Measurements from ENCODE around the gene ADRA1B.
A peak's percentile ranks its signal among the peaks of the same experiment; 100 is the strongest.

The ADRA1B gene

DNA sequence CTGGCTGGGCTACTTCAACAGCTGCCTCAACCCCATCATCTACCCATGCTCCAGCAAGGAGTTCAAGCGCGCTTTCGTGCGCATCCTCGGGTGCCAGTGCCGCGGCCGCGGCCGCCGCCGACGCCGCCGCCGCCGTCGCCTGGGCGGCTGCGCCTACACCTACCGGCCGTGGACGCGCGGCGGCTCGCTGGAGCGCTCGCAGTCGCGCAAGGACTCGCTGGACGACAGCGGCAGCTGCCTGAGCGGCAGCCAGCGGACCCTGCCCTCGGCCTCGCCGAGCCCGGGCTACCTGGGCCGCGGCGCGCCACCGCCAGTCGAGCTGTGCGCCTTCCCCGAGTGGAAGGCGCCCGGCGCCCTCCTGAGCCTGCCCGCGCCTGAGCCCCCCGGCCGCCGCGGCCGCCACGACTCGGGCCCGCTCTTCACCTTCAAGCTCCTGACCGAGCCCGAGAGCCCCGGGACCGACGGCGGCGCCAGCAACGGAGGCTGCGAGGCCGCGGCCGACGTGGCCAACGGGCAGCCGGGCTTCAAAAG, 55.7 kb downstream of the ADRA1B start:
- CTCF ChIA-PET = no interaction called here
- no peak for TF ChIP-seq FOXK2 (IDR thresholded peaks at IDR 0.05)
- peak; percentile 36 for DNase-seq (ENCODE audit: extremely low spot score)
- POLR2A ChIA-PET = no interaction called here

DNA sequence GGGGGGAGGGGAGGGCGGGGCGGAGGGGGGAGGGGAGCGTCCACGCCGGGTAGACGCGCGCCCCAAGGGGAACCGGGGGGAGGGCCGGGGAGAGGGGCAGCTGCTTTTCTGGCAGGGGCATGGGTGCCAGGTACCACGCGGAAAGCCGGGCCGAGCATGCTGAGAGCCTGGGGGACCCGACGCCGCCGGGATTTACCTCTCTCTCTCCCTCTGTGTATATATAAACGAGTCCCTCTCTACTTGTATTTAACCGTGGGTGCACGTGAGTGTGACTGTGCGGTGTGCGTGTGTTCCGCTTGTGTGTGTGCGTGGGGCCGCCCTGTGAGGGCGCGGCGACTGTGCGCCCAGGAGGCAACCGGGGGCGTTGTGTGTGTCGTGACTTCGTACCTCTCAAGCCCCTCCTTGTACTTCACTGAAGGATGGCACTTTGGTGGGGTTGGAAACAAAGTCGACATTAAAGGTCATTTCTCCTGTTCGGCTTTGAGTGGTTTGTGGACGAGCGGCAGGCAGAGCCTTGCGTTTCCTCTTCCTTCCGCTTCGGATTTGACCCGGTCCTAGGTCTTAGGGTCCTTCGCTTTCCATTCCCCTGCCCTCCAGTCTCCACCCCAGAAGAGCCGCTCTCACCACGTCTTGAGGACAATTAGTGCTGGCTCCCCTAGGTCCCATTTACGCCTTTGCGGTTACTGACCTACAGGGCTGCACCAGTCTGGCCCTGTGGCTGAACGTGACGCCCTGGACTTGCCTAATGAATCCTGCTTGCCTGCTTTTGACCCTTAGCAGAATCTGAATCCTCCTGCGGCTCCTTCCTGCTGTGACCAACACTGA, 56.5 kb downstream of the ADRA1B start:
- no peak for DNase-seq (ENCODE audit: extremely low spot score)
- ChIA-PET POLR2A (no interaction called here), CTCF (no interaction called here)
- TF ChIP-seq BHLHE40 (IDR thresholded peaks at IDR 0.05; ENCODE audit: borderline replicate concordance) = no peak
- TF ChIP-seq FOXK2 (IDR thresholded peaks at IDR 0.05) = no peak
- TF ChIP-seq NFRKB (IDR thresholded peaks at IDR 0.05) = no peak
- TF ChIP-seq SP1 (IDR thresholded peaks at IDR 0.05) = no peak
- TF ChIP-seq TARDBP (IDR thresholded peaks at IDR 0.05) = no peak
- TF ChIP-seq L3MBTL2 (conservative IDR thresholded peaks at IDR 0.05) = no peak

DNA sequence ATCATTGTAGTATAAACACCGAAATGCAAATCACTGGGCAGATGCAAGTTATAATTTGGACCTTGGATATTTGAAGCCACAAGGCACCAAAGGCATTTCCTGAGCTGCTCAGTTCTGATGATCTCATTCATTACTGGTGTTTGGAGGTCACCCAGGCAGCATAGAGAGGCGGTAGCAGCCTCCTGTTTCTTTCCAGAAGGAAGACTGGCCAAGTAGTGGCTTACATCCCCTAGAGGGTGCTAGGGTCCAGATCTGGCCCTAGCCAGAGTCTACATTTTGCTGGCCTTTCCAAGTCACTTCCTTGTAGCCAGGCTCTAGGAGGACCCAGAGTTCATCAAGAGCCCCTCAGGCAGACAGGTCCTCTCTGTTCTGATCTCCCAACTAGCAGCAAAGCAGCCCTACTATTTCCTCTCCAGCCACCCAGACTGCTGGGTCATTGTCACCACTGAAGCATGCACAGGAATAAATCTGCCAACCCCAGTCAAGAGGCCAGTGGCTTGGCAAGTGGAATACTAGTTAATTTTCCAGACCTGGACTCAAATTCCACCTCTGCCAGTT, 59.3 kb downstream of the ADRA1B start:
- ChIA-PET CTCF (interaction anchor here (0.6 to 2.1 kb wide), 3 partner anchors 12 to 564 kb away, joined by 3 to 6 read pairs (median 3); no protein-coding TSS in a partner anchor), POLR2A (no interaction called here)
- DNase-seq (ENCODE audit: extremely low spot score) = peak; percentile 25
- TF ChIP-seq NFRKB (IDR thresholded peaks at IDR 0.05) (no peak), FOXA1 (IDR thresholded peaks at IDR 0.05) (no peak), ZNF384 (IDR thresholded peaks at IDR 0.05) (no peak), FOXK2 (IDR thresholded peaks at IDR 0.05) (no peak), FOXM1 (IDR thresholded peaks at IDR 0.05; ENCODE audit: borderline replicate concordance) (no peak), LEF1 (IDR thresholded peaks at IDR 0.05; ENCODE audit: borderline replicate concordance) (no peak), BHLHE40 (IDR thresholded peaks at IDR 0.05; ENCODE audit: borderline replicate concordance) (no peak), ARNT (IDR thresholded peaks at IDR 0.05) (no peak), SUZ12 (IDR thresholded peaks at IDR 0.05) (no peak), HDGF (IDR thresholded peaks at IDR 0.05; ENCODE audit: borderline replicate concordance) (no peak), L3MBTL2 (conservative IDR thresholded peaks at IDR 0.05) (no peak), CTBP1 (IDR thresholded peaks at IDR 0.05; ENCODE audit: borderline replicate concordance) (no peak)

DNA sequence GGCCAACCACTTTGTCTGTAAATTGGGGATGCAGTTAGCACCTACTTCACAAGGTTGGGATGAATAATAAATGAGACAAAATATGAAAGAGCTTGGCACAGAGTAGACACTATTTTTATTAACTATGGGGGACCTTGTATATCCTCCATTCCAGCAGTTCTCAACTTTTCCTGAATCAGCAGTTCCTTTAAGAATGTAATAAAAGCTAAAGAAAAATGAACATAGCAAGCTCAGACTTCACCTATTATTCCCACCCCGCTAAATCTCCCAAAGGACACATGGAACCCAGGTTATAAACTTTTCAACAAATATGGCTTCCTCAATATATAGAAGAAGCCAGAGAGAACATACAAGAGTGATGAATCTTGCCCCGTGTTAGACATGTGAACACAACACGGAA, 60.6 kb downstream of the ADRA1B start:
- TF ChIP-seq SUZ12 (IDR thresholded peaks at IDR 0.05) = no peak
- TF ChIP-seq ZNF384 (IDR thresholded peaks at IDR 0.05) = no peak
- TF ChIP-seq TARDBP (IDR thresholded peaks at IDR 0.05) = no peak
- no peak for TF ChIP-seq FOXM1 (IDR thresholded peaks at IDR 0.05; ENCODE audit: borderline replicate concordance)
- TF ChIP-seq ELF4 (IDR thresholded peaks at IDR 0.05) = no peak
- no peak for TF ChIP-seq LEF1 (IDR thresholded peaks at IDR 0.05; ENCODE audit: borderline replicate concordance)
- TF ChIP-seq L3MBTL2 (conservative IDR thresholded peaks at IDR 0.05) = no peak
- no peak for TF ChIP-seq CTBP1 (IDR thresholded peaks at IDR 0.05; ENCODE audit: borderline replicate concordance)
- TF ChIP-seq FOXA1 (IDR thresholded peaks at IDR 0.05) = no peak
- no peak for TF ChIP-seq BHLHE40 (IDR thresholded peaks at IDR 0.05; ENCODE audit: borderline replicate concordance)
- no peak for TF ChIP-seq HDGF (IDR thresholded peaks at IDR 0.05; ENCODE audit: borderline replicate concordance)
- no peak for TF ChIP-seq ARNT (IDR thresholded peaks at IDR 0.05)
- no peak for TF ChIP-seq NFRKB (IDR thresholded peaks at IDR 0.05)
- TF ChIP-seq FOXK2 (IDR thresholded peaks at IDR 0.05) = no peak
- CTCF ChIA-PET = interaction anchor here (0.9 to 2.1 kb wide), 2 partner anchors 9 to 10 kb away, joined by 3 to 6 read pairs; no protein-coding TSS in a partner anchor
- POLR2A ChIA-PET = interaction anchor here (0.8 to 1.0 kb wide), 2 partner anchors 10 to 60 kb away, joined by 3 read pairs; no protein-coding TSS in a partner anchor
- no peak for DNase-seq (ENCODE audit: extremely low spot score)

DNA sequence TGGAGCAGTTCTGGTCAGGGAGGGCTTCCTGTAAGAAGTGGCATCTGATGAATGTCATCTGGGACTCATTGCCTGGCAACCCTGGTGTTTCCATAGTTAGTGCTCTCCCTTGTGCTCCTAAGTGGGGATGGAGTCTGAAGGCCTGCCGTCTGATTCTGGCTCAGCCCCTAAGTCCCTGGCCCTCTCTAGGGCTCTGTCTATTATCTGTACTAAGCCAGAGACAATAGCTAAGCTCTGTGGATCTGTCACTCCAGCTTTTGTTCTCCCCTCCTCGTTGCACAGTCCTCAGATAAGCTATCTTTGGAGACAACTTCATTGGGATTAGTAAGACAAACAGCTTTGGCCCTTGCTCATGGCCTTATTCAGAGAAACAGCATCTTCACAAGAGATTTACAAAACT, 62.1 kb downstream of the ADRA1B start:
- TF ChIP-seq FOXK2 (IDR thresholded peaks at IDR 0.05) (no peak), LEF1 (IDR thresholded peaks at IDR 0.05; ENCODE audit: borderline replicate concordance) (no peak), CTBP1 (IDR thresholded peaks at IDR 0.05; ENCODE audit: borderline replicate concordance) (no peak), FOXM1 (IDR thresholded peaks at IDR 0.05; ENCODE audit: borderline replicate concordance) (no peak), ZNF384 (IDR thresholded peaks at IDR 0.05) (no peak), BHLHE40 (IDR thresholded peaks at IDR 0.05; ENCODE audit: borderline replicate concordance) (no peak), ARNT (IDR thresholded peaks at IDR 0.05) (no peak), FOXA1 (IDR thresholded peaks at IDR 0.05) (no peak), L3MBTL2 (conservative IDR thresholded peaks at IDR 0.05) (no peak), SUZ12 (IDR thresholded peaks at IDR 0.05) (no peak), NFRKB (IDR thresholded peaks at IDR 0.05) (no peak), HDGF (IDR thresholded peaks at IDR 0.05; ENCODE audit: borderline replicate concordance) (no peak), SP1 (IDR thresholded peaks at IDR 0.05) (no peak), ELF4 (IDR thresholded peaks at IDR 0.05) (no peak), TARDBP (IDR thresholded peaks at IDR 0.05) (no peak)
- TF ChIP-seq, protein P1, sequence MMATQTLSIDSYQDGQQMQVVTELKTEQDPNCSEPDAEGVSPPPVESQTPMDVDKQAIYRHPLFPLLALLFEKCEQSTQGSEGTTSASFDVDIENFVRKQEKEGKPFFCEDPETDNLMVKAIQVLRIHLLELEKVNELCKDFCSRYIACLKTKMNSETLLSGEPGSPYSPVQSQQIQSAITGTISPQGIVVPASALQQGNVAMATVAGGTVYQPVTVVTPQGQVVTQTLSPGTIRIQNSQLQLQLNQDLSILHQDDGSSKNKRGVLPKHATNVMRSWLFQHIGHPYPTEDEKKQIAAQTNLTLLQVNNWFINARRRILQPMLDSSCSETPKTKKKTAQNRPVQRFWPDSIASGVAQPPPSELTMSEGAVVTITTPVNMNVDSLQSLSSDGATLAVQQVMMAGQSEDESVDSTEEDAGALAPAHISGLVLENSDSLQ (IDR thresholded peaks at IDR 0.05) = no peak
- ChIA-PET CTCF (interaction anchor here (2.1 kb wide), 1 partner anchor 9 kb away, joined by 9 read pairs; no protein-coding TSS in a partner anchor), POLR2A (no interaction called here)
- no peak for DNase-seq (ENCODE audit: extremely low spot score)

DNA sequence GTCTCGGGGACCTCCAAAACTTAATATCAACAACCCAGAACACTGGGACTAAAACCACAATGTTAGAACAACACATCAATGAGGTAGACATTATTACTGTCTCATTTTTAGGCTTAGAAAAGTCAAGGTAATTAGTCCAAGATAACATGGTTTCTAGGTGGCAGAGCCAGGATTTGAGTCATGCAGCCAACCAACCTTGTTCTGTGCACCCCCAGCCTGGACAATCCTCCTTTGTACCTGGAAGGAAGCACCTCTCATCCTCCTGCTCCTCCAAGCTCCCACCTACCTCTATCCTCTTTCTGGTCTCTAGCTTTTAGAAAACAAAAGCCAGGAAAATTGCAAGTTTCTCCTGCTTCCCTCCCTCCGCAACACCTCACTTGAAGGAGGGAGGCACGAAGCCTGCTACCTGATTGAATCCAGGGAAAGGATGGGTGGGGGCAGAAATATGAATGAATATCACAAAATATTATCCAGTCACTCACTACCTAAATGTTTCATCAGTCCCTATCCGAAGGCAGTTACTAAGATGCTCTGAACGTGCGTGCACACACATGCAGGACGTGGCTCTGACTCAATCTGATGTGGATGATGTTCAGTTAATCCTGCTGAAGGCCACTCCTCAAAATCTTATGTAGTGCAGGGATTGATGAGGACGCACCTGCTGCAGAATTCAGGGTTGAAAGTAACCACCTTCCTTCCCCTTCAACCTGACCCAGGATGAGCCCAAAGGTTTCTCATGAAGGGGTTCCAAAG, 66.3 kb downstream of the ADRA1B start:
- ChIA-PET POLR2A (no interaction called here), CTCF (no interaction called here)
- TF ChIP-seq ARNT (IDR thresholded peaks at IDR 0.05) = no peak
- TF ChIP-seq FOXA1 (IDR thresholded peaks at IDR 0.05) = no peak
- TF ChIP-seq ELF4 (IDR thresholded peaks at IDR 0.05) = no peak
- no peak for TF ChIP-seq FOXK2 (IDR thresholded peaks at IDR 0.05)
- no peak for TF ChIP-seq NFRKB (IDR thresholded peaks at IDR 0.05)
- DNase-seq (ENCODE audit: extremely low spot score) = no peak

All from HEK293T (cell line).